Panc1 (cell line): ENCODE results near the gene MMP24OS. TPM values are rescaled to one million over a fixed set of nuclear protein-coding genes. Genes with fewer than 3 reads are reported as not detected.

ENCODE experiments used
- ATAC-seq: fragments of 200-7000 bp; cut with Tn5 transposase; 2 replicates; pipeline ENCODE4 v1.9.1; 2020; ENCODE audit warnings: mild to moderate bottlenecking, moderate library complexity
- BruUV-seq: library from RNA; stranded (reverse); fragments of 400-500 nt; replicated peaks from 2 replicates; lab custom pipeline; 2021; lab: Mats Ljungman, UMichigan
- CTCF ChIA-PET: fragments of 300-600 bp; sonication (Branson Sonifier 250); formaldehyde crosslinking; loops from one replicate; lab custom pipeline; 2022; ENCODE audit warnings: antibody characterized with exemption; lab: Charles Lee
- POLR2A ChIA-PET: fragments of 300-600 bp; sonication (Branson Sonifier 250); formaldehyde crosslinking; loops from one replicate; lab custom pipeline; 2022; ENCODE audit warnings: antibody characterized with exemption; lab: Charles Lee
- DNase-seq: peaks from one replicate; pipeline ENCODE4 v3.0.0-alpha.2; 2010; ENCODE audit warnings: low read depth, low spot score
- H3K27ac ChIP-seq: 2 replicates; pipeline ENCODE4 v1.5.1; 2011; ENCODE audit warnings: mild to moderate bottlenecking, low read length, inconsistent platforms
- H3K27me3 ChIP-seq: fragments of 200-500 bp; sonication (Bioruptor generic); 2 replicates; pipeline ENCODE4 v1.6.0; 2014; ENCODE audit warnings: low read length, inconsistent platforms; ENCODE audit not compliant: control insufficient read depth, insufficient read depth
- H3K36me3 ChIP-seq: fragments of 200-500 bp; sonication (Bioruptor generic); 2 replicates; pipeline ENCODE4 v1.5.1; 2014; ENCODE audit warnings: inconsistent platforms, mild to moderate bottlenecking, low read length, moderate library complexity; ENCODE audit not compliant: control insufficient read depth, insufficient read depth
- H3K4me1 ChIP-seq: 2 replicates; pipeline ENCODE4 v1.5.1; 2011; ENCODE audit warnings: inconsistent platforms, mild to moderate bottlenecking, low read length, moderate library complexity; ENCODE audit not compliant: control insufficient read depth, insufficient read depth
- H3K4me3 ChIP-seq, 2 experiments: 2 replicates each; pipeline ENCODE4 v1.5.1; 2011 to 2012; ENCODE audit warnings: low read depth in 2 of 2, low read length in 2 of 2, mild to moderate bottlenecking in 2 of 2, inconsistent platforms in 1 of 2, moderate library complexity in 1 of 2
- H3K9me3 ChIP-seq: fragments of 200-500 bp; sonication (Bioruptor generic); 2 replicates; pipeline ENCODE4 v1.5.1; 2014; ENCODE audit warnings: low read depth, mild to moderate bottlenecking, inconsistent platforms, low read length, moderate library complexity; ENCODE audit not compliant: control insufficient read depth, insufficient read depth
- CTCF ChIP-seq: fragments of 450-650 bp; IDR thresholded peaks from 2 replicates; pipeline ENCODE4 v1.5.1; 2017; ENCODE audit warnings: mild to moderate bottlenecking
- POLR2AphosphoS5 ChIP-seq: IDR thresholded peaks from 2 replicates; pipeline ENCODE4 v1.6.1; 2012; ENCODE audit warnings: mild to moderate bottlenecking, low read depth, low read length, moderate library complexity
- REST ChIP-seq, 2 experiments: IDR thresholded peaks; 2 replicates each; pipeline ENCODE4 v1.6.1; 2011 to 2012; ENCODE audit warnings: low read depth in 2 of 2, control low read depth in 1 of 2, low read length in 1 of 2, mild to moderate bottlenecking in 1 of 2, moderate library complexity in 1 of 2; ENCODE audit not compliant: insufficient read depth in 1 of 2
- SIN3A ChIP-seq: IDR thresholded peaks from 2 replicates; pipeline ENCODE4 v1.6.1; 2012; ENCODE audit warnings: low read depth, mild to moderate bottlenecking, low read length, moderate library complexity, borderline replicate concordance; ENCODE audit not compliant: insufficient read depth
- TCF7L2 ChIP-seq: IDR thresholded peaks from 2 replicates; pipeline ENCODE4 v1.6.1; 2011; ENCODE audit warnings: mild to moderate bottlenecking, low read depth, low read length, inconsistent platforms
- in situ Hi-C: cut with HindIII; loops from 2 replicates; pipeline ENCODE4 v1.10.0; 2016; ENCODE audit warnings: low sequenced_read_pairs, low pct_unique_long_range_greater_than_20kb
- intact Hi-C: fragments of 100-400 bp; cut with micrococcal nuclease; formaldehyde crosslinking; loops from one replicate; pipeline ENCODE4 v1.10.0; 2022; ENCODE audit not compliant: unreplicated experiment
- total RNA-seq: library from RNA; stranded (reverse); gene quantifications from one replicate; pipeline ENCODE4 v1.2.1, GENCODE V29; 2021; ENCODE audit not compliant: unreplicated experiment

The MMP24OS gene
- total RNA-seq, 1 experiment from 2014 or later = 83.8 TPM

GRCh38 chr20:35292504-35293285, 14.8 kb upstream of the MMP24OS start:
- DNase-seq (no peak), ATAC-seq (no peak)
- Histone ChIP-seq H3K4me1 (no peaks in the 10 kb centered on the region), H3K4me3 (no peak overlapping the region), H3K27ac (no peak overlapping the region), H3K9me3 (no peaks in the 10 kb centered on the region), H3K27me3 (no peaks in the 10 kb centered on the region), H3K36me3 (no peaks in the 10 kb centered on the region)
- in situ Hi-C loops (no loop called here), intact Hi-C loops (no loop called here)
- BruUV-seq = no TSS peak
- POLR2A ChIA-PET = no interaction called here
- CTCF ChIA-PET = no interaction called here
- TF ChIP-seq REST (IDR thresholded peaks at IDR 0.05; ENCODE audit: insufficient read depth in 1 of 2, low read depth in 2 of 2, low read length in 1 of 2) = no peak
- TF ChIP-seq CTCF = no peak
- TF ChIP-seq POLR2AphosphoS5 = no peak
- TF ChIP-seq TCF7L2 = no peak
- no peak for TF ChIP-seq SIN3A

GRCh38 chr20:35291654-35292503, 14.0 kb upstream of the MMP24OS start, which contains the start of gene FAM83C:
Gene FAM83C (minus strand): TSS chr20:35292425. CDS start chr20:35292304, 121 bp downstream.
- H3K4me3 ChIP-seq = no peak within 1 kb of the TSS
- no peak for TF ChIP-seq TCF7L2
- in situ Hi-C loops (no loop called here), intact Hi-C loops (no loop called here)
- H3K27ac ChIP-seq = no peak within 1 kb of the TSS
- ChIA-PET POLR2A (no interaction called here), CTCF (no interaction called here)
- no peaks in the 10 kb centered on the region for H3K36me3 ChIP-seq
- no peaks in the 10 kb centered on the region for H3K4me1 ChIP-seq
- no peak for ATAC-seq
- no TSS peak for BruUV-seq
- no peaks in the 10 kb centered on the region for H3K27me3 ChIP-seq
- no peaks in the 10 kb centered on the region for H3K9me3 ChIP-seq
- DNase-seq = no peak
